Fibroblast of villous mesenchyme (primary cell): ENCODE measurements around the gene F2RL3. TPM values are rescaled to one million over a fixed set of nuclear protein-coding genes. Genes with fewer than 3 reads are reported as not detected.

Experiments used
- DNase-seq: peaks from one replicate; pipeline ENCODE4 v3.0.0-alpha.2; 2010; ENCODE audit warnings: low read depth
- H3K4me3 ChIP-seq: 2 replicates; pipeline ENCODE4 v1.5.1; 2011; ENCODE audit warnings: low read depth, mild to moderate bottlenecking, low read length
- total RNA-seq: library from RNA; depleted of rRNA; stranded (reverse); fragments of >200 nt; gene quantifications from 2 replicates; pipeline ENCODE4 v1.2.3, GENCODE V29; 2012
- TF ChIP-seq, protein P1 (sequence below): IDR thresholded peaks from 2 replicates; pipeline ENCODE4 v1.5.1; 2012; ENCODE audit warnings: low read depth, mild to moderate bottlenecking, low read length; ENCODE audit not compliant: insufficient read depth

Gene F2RL3
- total RNA-seq, 1 donor = 0.43 TPM

- no peak overlapping the region for H3K4me3 ChIP-seq
- no peak for DNase-seq
- TF ChIP-seq, protein P1, sequence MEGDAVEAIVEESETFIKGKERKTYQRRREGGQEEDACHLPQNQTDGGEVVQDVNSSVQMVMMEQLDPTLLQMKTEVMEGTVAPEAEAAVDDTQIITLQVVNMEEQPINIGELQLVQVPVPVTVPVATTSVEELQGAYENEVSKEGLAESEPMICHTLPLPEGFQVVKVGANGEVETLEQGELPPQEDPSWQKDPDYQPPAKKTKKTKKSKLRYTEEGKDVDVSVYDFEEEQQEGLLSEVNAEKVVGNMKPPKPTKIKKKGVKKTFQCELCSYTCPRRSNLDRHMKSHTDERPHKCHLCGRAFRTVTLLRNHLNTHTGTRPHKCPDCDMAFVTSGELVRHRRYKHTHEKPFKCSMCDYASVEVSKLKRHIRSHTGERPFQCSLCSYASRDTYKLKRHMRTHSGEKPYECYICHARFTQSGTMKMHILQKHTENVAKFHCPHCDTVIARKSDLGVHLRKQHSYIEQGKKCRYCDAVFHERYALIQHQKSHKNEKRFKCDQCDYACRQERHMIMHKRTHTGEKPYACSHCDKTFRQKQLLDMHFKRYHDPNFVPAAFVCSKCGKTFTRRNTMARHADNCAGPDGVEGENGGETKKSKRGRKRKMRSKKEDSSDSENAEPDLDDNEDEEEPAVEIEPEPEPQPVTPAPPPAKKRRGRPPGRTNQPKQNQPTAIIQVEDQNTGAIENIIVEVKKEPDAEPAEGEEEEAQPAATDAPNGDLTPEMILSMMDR = no peak
Measured at GRCh38 chr19:16880884-16881554, 7.8 kb upstream of the F2RL3 start.

DNA sequence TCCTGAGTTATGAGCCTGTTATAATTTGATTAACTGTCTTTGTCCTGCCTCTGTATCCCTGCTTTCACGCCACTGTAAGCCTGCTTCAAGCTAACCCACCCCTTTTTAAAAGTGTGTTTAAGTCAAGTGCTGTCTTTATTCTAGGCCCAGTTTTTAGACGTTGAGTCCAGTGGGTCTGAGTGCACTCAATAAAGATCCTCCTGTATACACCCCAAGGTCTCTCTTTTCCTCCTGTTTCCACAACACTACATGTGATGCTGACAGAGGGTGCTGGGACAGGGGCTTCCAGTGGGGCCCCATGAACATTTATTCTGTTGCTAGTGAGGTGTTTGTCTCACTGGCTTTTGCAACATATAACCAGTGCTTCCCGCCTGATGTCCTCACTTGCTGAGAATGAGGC, 6.7 kb upstream of the F2RL3 start:
- H3K4me3 ChIP-seq = no peak overlapping the region
- TF ChIP-seq, protein P1 = no peak
- DNase-seq = no peak

- no peak for DNase-seq
- TF ChIP-seq, protein P1 = no peak
- no peak overlapping the region for H3K4me3 ChIP-seq
Measured at GRCh38 chr19:16883522-16883921, 5.3 kb upstream of the F2RL3 start.

GRCh38 chr19:16885166-16885565, 3.6 kb upstream of the F2RL3 start:
- no peak for DNase-seq
- H3K4me3 ChIP-seq = no peak overlapping the region
- TF ChIP-seq, protein P1 = no peak

DNA sequence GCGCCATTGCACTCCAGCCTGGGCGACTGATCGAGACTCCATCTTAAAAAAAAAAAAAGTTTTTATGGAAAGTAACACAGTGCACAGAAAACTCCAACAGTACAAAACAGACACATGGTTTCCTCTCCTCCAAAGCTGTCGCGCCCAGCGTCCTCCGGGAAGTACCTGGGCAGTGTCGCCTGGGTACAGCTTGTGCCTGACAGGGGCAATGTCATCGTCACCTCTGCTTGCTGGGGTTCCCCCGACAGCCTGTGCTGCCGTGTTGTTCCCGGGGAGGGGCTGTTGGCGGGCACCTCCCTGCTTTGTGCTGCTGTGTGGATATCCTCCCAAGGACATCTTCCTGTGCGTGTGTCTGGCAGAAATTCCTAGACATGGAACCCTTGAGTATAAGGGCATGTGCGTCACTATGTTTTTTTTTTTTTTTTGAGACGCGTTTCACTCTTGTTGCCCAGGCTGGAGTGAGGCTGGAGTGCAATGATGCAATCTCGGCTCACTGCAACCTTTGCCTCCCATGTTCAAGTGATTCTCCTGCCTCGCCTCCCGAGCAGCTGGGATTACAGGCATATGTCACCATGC, 2.4 kb upstream of the F2RL3 start:
- DNase-seq = peak; percentile 93
- peak overlapping the region; percentile 24 for H3K4me3 ChIP-seq
- TF ChIP-seq, protein P1 = no peak

DNA sequence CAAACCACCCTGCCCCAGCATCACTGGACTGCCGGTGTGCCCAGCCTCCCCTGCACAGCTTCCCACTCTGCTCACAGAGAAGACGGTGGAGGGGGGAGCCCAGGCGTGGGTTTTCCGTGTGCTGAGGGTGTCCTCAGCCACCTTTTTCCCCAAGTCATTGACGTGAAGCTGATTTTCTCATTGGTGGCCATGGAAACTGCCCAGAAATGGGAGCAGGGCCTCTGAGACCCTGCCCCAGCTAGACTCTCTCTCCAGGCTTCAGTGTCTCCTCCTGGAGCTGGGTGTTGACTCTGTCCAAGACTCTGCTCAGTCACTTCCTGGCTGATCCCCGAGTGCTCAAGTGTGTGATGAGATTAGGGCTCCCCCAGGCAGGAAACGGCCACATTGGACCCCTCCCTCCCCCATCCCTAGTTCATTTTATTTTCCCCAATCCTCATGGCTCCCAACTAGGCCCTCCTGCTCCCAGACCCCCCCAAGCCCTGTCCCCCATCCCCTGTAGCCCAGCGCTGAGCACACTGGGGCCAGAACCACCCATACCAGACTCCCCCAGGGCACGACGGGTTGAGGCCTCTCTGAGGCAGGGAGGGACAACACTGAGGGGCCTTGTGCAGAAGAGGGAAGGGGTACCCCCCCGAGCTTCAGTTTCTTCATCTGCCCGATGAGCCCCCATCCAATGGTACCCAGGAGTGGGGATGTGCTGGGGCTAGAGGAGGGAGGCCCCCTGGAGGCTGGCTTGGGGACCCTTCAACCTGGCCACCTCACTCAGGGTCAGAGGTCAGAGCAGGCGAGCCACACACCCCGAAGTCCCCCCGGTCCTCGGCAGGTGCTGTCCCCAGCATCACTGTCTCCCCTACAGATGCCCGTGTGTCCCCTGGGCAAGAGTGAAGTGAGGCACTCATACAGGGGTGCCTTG, 1.2 kb upstream of the F2RL3 start:
- no peak overlapping the region for H3K4me3 ChIP-seq
- TF ChIP-seq, protein P1 = no peak
- no peak for DNase-seq
